Common myeloid progenitor, CD34-positive (primary cell): ENCODE data around the gene CDH4.

ENCODE experiments used
- CTCF ChIA-PET: fragments of 350-600 bp; sonication (Branson Sonifier 250); formaldehyde crosslinking; loops from one replicate; lab custom pipeline; 2021; ENCODE audit warnings: antibody characterized with exemption; lab: Charles Lee
- POLR2A ChIA-PET: fragments of 350-600 bp; sonication (Branson Sonifier 250); formaldehyde crosslinking; loops from one replicate; lab custom pipeline; 2021; ENCODE audit warnings: antibody characterized with exemption; lab: Charles Lee
- DNase-seq, 3 donors: peaks; one replicate each; pipeline versions ENCODE4 v3.0.0 to v3.0.0-alpha.2; 2013
- H3K27ac ChIP-seq, 2 experiments: 1 replicate in 1 of 2; 2 replicates in 1 of 2; pipeline ENCODE4 v1.7.0; 2013; ENCODE audit warnings: inconsistent platforms in 2 of 2, low read length in 2 of 2, mild to moderate bottlenecking in 2 of 2, low read depth in 1 of 2, moderate library complexity in 1 of 2; ENCODE audit not compliant: severe bottlenecking in 2 of 2, insufficient read depth in 1 of 2, poor library complexity in 1 of 2
- H3K27me3 ChIP-seq, 5 experiments: replicated peaks in 2 of 5; 1 replicate in 3 of 5; 2 replicates in 2 of 5; pipeline versions ENCODE4 v1.6.1 to v1.7.0; 2013; ENCODE audit warnings: low read length in 4 of 5, mild to moderate bottlenecking in 2 of 5, moderate library complexity in 2 of 5, inconsistent platforms in 1 of 5; ENCODE audit not compliant: insufficient read depth in 5 of 5, control insufficient read depth in 4 of 5
- H3K36me3 ChIP-seq, 4 experiments: 1 replicate in 2 of 4; 2 replicates in 2 of 4; pipeline versions ENCODE4 v1.6.1 to v1.7.0; 2013; ENCODE audit warnings: low read length in 3 of 4, control low read depth in 1 of 4, mild to moderate bottlenecking in 1 of 4; ENCODE audit not compliant: control insufficient read depth in 4 of 4, insufficient read depth in 4 of 4
- H3K4me1 ChIP-seq, 4 experiments: 1 replicate in 3 of 4; 2 replicates in 1 of 4; pipeline versions ENCODE4 v1.6.1 to v1.7.1; 2013; ENCODE audit warnings: low read length in 3 of 4, mild to moderate bottlenecking in 3 of 4, control low read depth in 1 of 4, inconsistent platforms in 1 of 4, moderate library complexity in 1 of 4; ENCODE audit not compliant: control insufficient read depth in 4 of 4, insufficient read depth in 4 of 4; ENCODE audit errors: control extremely low read depth in 1 of 4
- H3K4me3 ChIP-seq, 7 experiments: 1 replicate in 4 of 7; 2 replicates in 3 of 7; pipeline versions ENCODE4 v1.5.1 to v1.7.0; 2013; ENCODE audit warnings: mild to moderate bottlenecking in 7 of 7, low read length in 6 of 7, moderate library complexity in 6 of 7, inconsistent platforms in 2 of 7, low read depth in 2 of 7, control low read depth in 1 of 7; ENCODE audit not compliant: insufficient read depth in 4 of 7, control insufficient read depth in 1 of 7; ENCODE audit errors: extremely low read depth in 1 of 7
- H3K9me3 ChIP-seq, 5 experiments: 1 replicate in 4 of 5; 2 replicates in 1 of 5; pipeline versions ENCODE4 v1.6.1 to v1.7.1; 2013; ENCODE audit warnings: low read length in 4 of 5, mild to moderate bottlenecking in 2 of 5, inconsistent platforms in 1 of 5, low read depth in 1 of 5, moderate library complexity in 1 of 5; ENCODE audit not compliant: control insufficient read depth in 4 of 5, insufficient read depth in 2 of 5; ENCODE audit errors: control extremely low read depth in 1 of 5
- WGBS: methylation state at CpG from one replicate; pipeline ENCODE4 v1.1.5; 2013; ENCODE audit not compliant: insufficient coverage; 5-methylcytosine and 5-hydroxymethylcytosine counted together

The CDH4 gene

DNA sequence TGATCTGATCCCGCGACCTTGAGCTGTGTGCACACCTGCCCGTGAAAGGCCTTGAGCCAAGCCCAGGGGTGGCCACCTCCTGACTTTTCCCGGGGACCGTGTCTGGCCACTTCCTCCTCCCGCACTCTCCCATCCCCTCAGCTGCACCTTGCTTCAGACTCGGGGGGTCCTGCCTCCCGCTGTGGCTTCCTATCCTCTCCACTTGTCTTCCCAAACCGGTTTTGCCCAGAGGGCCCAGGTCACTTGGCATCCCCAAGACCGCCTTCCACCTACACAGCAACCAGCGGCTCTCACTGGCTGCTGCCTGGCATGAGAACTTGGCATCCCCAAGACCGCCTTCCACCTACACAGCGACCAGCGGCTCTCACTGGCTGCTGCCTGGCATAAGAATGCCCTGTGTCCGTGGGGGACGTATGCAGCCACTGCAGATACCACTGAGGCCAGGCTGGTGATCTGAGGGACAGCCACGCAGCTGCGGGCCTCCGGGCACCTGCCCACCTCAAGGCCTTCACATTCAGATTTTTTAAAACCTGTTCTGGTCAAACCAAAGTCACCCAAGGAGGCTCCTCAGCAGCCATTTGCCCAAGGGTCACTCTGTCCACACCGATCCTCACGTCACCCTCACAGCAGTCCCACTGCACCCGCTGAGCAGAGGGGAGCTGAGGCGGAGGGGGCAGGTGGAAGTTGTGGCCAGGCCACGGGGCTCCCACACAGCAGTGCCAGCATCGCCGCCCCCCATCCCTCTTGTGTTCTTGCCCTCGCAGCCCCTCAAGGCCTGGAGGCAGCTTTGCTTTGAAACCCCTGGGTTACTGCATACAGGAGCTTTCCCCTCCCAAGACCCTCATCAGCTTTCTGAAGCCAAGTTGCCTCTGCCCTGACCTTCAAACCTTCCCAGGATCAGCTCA, 568.1 kb downstream of the CDH4 start:
- H3K4me1 ChIP-seq, result peaks cover 0 to 3% (median 0%) of the 10 kb centered on the region in 4 experiments
- H3K27ac ChIP-seq, result no peak overlapping the region
- H3K4me3 ChIP-seq, result no peak overlapping the region
- H3K36me3 ChIP-seq, result no peaks in the 10 kb centered on the region
- H3K27me3 ChIP-seq, result no peaks in the 10 kb centered on the region
- POLR2A ChIA-PET, result no interaction called here
- CTCF ChIA-PET, result no interaction called here
- 90% methylated on average over 25 of the region's 27 CpGs for WGBS
- H3K9me3 ChIP-seq, result peaks cover 0 to 13% (median 0%) of the 10 kb centered on the region in 5 experiments
- DNase-seq, result no peak

DNA sequence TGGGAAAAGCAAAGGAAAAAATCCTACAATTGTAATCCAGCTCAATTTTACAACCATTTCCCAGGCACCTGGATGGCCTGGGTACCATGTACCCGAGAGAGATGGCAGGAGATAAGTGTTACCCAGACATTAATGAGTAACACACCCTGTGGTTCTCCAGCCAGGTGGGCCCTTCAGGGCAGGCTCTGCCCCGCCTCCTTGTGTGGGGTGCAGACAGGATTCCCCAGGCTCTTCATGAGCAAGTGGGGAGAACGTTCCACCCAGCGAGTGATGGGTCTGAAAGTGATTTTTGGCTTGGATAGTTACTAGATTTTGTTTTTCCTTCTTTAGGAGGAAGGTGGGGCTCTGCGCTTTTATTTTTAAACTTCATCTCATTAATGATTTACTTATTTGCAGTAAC, 569.7 kb downstream of the CDH4 start:
- DNase-seq, result no peak
- Histone ChIP-seq H3K27me3 (no peaks in the 10 kb centered on the region), H3K36me3 (no peaks in the 10 kb centered on the region), H3K27ac (no peak overlapping the region), H3K4me1 (no peaks in the 10 kb centered on the region), H3K9me3 (peaks cover 0 to 15% (median 0%) of the 10 kb centered on the region in 5 experiments), H3K4me3 (no peak overlapping the region)
- 100% methylated on average over 1 of the region's 5 CpGs for WGBS
- ChIA-PET CTCF (no interaction called here), POLR2A (no interaction called here)

DNA sequence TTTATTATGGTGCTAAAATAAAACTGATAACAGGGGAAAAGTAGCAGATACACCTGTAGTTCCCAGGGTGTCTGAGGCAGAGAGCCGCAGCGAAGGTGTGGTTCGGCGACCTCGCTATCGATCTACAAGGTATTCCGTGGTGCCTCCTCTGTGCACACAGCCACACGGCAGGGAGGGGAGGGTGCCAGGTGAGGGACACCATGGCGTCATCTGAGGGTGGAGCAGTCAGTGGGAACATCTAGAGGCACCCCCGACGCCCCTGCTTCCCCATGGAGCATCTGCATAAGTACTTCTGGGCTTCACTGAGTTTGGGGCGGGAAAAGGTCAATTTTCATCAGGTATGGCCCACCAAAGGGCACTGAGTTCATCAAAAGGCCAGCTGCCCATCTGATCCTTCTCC, 570.3 kb downstream of the CDH4 start:
- H3K4me3 ChIP-seq, result no peak overlapping the region
- peaks cover 0 to 15% (median 0%) of the 10 kb centered on the region in 5 experiments for H3K9me3 ChIP-seq
- WGBS, result 91% methylated on average over 12 of the region's 12 CpGs
- no peak for DNase-seq
- no peaks in the 10 kb centered on the region for H3K4me1 ChIP-seq
- ChIA-PET POLR2A (no interaction called here), CTCF (no interaction called here)
- H3K36me3 ChIP-seq, result no peaks in the 10 kb centered on the region
- H3K27me3 ChIP-seq, result no peaks in the 10 kb centered on the region
- H3K27ac ChIP-seq, result no peak overlapping the region

DNA sequence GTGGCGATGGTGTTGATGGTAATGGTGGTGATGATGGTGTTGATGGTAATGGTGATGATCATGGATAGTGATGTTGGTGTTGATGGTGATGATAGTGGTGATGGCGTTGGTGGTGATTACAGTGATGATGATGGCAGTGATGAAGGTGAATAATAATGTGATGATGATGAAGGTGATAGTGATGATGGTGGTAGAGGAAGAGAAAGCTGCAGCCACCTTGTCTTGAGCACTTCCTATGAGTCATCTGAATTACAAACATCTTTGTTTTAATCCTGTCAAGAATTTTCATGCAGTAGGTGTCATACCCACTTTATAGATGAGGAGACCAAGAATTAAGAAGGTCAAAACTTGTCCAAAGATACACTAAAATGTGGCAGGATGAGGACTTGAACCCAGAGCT, 571.2 kb downstream of the CDH4 start:
- Histone ChIP-seq H3K27ac (no peak overlapping the region), H3K9me3 (peaks cover 0 to 17% (median 0%) of the 10 kb centered on the region in 5 experiments), H3K4me3 (no peak overlapping the region), H3K27me3 (no peaks in the 10 kb centered on the region), H3K36me3 (no peaks in the 10 kb centered on the region), H3K4me1 (peaks cover 0 to under 1% (median 0%) of the 10 kb centered on the region in 4 experiments)
- 100% methylated on average over 1 of the region's 2 CpGs for WGBS
- CTCF ChIA-PET, result no interaction called here
- DNase-seq, result no peak
- POLR2A ChIA-PET, result no interaction called here

DNA sequence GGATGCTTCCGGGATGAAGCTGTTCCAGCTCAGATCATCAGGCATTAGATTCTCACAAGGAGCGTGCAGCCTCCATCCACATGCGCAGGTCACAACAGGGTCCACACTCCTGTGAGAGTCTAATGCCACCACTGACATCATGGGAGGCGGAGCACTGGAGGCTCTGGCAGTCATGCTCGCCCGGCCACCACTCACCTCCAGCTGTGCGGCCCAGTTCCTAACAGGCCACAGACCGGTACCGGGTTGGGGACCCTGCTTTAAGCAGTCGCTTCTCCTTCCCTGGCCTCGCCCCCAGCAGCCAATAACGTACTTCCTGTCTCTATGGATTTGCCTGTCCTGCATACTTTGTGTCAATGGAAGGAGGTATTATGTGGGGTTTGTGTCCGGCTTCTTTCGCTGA, 576.8 kb downstream of the CDH4 start:
- no peaks in the 10 kb centered on the region for H3K27me3 ChIP-seq
- peaks cover 0 to 36% (median 0%) of the 10 kb centered on the region in 4 experiments for H3K4me1 ChIP-seq
- DNase-seq, result no peak
- WGBS, result 84% methylated on average over 11 of the region's 14 CpGs
- H3K27ac ChIP-seq, result no peak overlapping the region
- H3K9me3 ChIP-seq, result peaks cover 0 to 10% (median 0%) of the 10 kb centered on the region in 5 experiments
- no peaks in the 10 kb centered on the region for H3K36me3 ChIP-seq
- peak overlapping the region in 1 of 7 experiments; percentile 64 for H3K4me3 ChIP-seq
- ChIA-PET POLR2A (no interaction called here), CTCF (no interaction called here)

DNA sequence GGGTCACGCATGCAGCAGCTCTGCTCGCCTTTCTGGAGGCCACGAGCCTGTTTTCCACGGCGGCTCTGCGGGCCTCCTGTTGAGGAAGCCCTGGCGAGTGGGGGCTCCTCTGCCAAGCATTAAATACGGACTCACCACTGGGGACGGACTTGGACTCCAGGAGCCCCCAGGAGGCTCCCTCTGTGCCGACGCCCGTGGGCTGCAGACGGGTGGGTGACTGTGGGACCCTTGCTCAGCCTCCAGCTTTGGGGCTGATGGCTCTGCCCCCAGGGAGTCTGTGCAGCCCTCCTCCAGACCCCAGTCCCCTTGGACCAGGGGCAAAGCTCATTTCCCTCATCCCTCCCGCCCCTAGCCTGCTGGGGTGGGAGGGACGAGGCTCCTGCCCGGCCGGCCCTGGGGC, 577.5 kb downstream of the CDH4 start:
- Histone ChIP-seq H3K27ac (no peak overlapping the region), H3K36me3 (no peaks in the 10 kb centered on the region), H3K27me3 (no peaks in the 10 kb centered on the region), H3K4me3 (peak overlapping the region in 1 of 7 experiments; percentile 64), H3K4me1 (peaks cover 0 to 36% (median 0%) of the 10 kb centered on the region in 4 experiments), H3K9me3 (peaks cover 0 to 12% (median 0%) of the 10 kb centered on the region in 5 experiments)
- no peak for DNase-seq
- CTCF ChIA-PET, result no interaction called here
- 92% methylated on average over 13 of the region's 17 CpGs for WGBS
- POLR2A ChIA-PET, result no interaction called here

DNA sequence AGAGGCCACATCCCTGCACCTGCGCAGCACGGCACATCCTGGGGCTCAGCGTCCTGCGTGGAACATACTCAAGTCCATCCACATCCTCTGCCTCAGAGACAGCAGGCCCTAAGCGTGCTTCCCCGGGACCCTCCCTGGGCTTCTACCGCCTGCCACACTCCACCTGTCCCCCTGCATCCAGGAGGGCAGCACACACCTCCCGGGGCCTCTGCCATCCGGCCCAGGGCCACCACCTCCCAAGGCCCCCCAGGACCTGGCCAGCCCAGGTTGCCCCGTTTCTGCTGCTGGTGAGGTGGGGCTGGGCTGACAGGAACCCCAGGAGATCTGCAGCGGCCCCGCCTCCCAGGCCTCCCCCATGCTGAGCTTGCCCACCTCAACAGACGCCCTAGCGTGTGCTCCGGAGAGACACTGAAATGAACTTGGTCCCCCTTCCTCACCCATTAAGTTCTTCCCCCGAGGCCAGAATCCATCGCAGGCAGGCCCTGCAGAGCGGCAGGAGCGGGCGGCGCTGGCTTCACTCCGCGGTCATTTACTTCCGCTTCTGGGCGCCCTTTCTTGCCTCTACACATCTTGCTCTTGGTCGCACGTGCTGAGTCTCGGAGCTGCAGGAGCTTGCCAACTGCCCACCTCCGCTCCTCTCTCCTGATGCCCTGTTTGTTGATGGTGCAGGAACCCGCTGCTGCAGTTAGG, 578.3 kb downstream of the CDH4 start:
- H3K27me3 ChIP-seq, result no peaks in the 10 kb centered on the region

More for the DNA sequence above, 578.3 kb downstream of the CDH4 start:
- Histone ChIP-seq H3K4me3 (peak overlapping the region in 2 of 7 experiments; percentile 44 to 64), H3K36me3 (no peaks in the 10 kb centered on the region), H3K27ac (no peak overlapping the region), H3K9me3 (peaks cover 0 to 12% (median 0%) of the 10 kb centered on the region in 5 experiments), H3K4me1 (peaks cover 0 to 36% (median 0%) of the 10 kb centered on the region in 4 experiments)
- WGBS, result 84% methylated on average over 26 of the region's 30 CpGs
- POLR2A ChIA-PET, result no interaction called here
- DNase-seq, result peak in 1 of 3 donors; percentile 14
- CTCF ChIA-PET, result no interaction called here
